22Rv1 (cell line): ENCODE measurements around the gene NHLRC3.
"Not testable (repeated sequence)": the region's sequence is repeated elsewhere in the genome, so short reads cannot be mapped to it uniquely, and the experiment has no call there.

ENCODE experiments used
- H3K27ac ChIP-seq: fragments of 450-650 bp; 2 replicates; pipeline ENCODE4 v1.5.1; 2017
- CTCF ChIP-seq: fragments of 450-650 bp; IDR thresholded peaks from 2 replicates; pipeline ENCODE4 v1.5.1; 2017; ENCODE audit warnings: mild to moderate bottlenecking
- ZFX ChIP-seq: fragments of 450-650 bp; IDR thresholded peaks from 2 replicates; pipeline ENCODE4 v1.6.1; 2017; ENCODE audit warnings: antibody characterized with exemption, borderline replicate concordance

Gene NHLRC3

GRCh38 chr13:39037880-39038568, at the start of gene NHLRC3, which contains the start of gene PROSER1:
TSS of gene NHLRC3 (plus strand) at chr13:39038456. CDS start at chr13:39038640, 184 bp downstream.
TSS of gene PROSER1 (minus strand) at chr13:39038089. CDS start at chr13:39037242, 847 bp downstream.
- TF ChIP-seq CTCF (no peak), ZFX (no peak)
- H3K27ac ChIP-seq, result peak within 1 kb of the TSS; percentile 78

- H3K27ac ChIP-seq, result no peak within 1 kb of the TSS
- TF ChIP-seq ZFX (no peak), CTCF (no peak)
Measured at GRCh38 chr13:38990693-38991092, 47.6 kb upstream of the NHLRC3 start, which contains the start of gene STOML3. TSS of gene STOML3 (minus strand) at chr13:38990831. CDS start at chr13:38990721, 110 bp downstream.

- H3K27ac ChIP-seq, result no peak overlapping the region
- TF ChIP-seq ZFX (no peak), CTCF (no peak)
Measured at GRCh38 chr13:38993381-38993780, 44.9 kb upstream of the NHLRC3 start.

GRCh38 chr13:38998739-38999138, 39.5 kb upstream of the NHLRC3 start:
- no peak overlapping the region for H3K27ac ChIP-seq
- TF ChIP-seq CTCF, result no peak
- TF ChIP-seq ZFX, result no peak

- not testable (repeated sequence) for H3K27ac ChIP-seq
Measured at GRCh38 chr13:39006371-39007111, 31.7 kb upstream of the NHLRC3 start.

- H3K27ac ChIP-seq, result no peak overlapping the region
- TF ChIP-seq ZFX, result no peak
- TF ChIP-seq CTCF, result peak; percentile 32
Measured at GRCh38 chr13:39012608-39013007, 25.6 kb upstream of the NHLRC3 start.

- no peak overlapping the region for H3K27ac ChIP-seq
- TF ChIP-seq CTCF (no peak), ZFX (no peak)
Measured at GRCh38 chr13:39013462-39013861, 24.8 kb upstream of the NHLRC3 start.
